NCI-H1105 (cell line): ENCODE results near the gene FCGR2B.
"Not testable (repeated sequence)": the region's sequence is repeated elsewhere in the genome, so short reads cannot be mapped to it uniquely, and the experiment has no call there.

ENCODE experiments used
- DNase-seq: peaks from one replicate; lab custom pipeline; 2025; lab: John Stamatoyannopoulos, UW

Gene FCGR2B

GRCh38 chr1:161662684-161663339 is at the start of gene FCGR2B:
Gene FCGR2B, plus strand, starts transcription at chr1:161663143. Its CDS starts 99 bp downstream, at chr1:161663242.
- not testable (repeated sequence) for DNase-seq

GRCh38 chr1:161616417-161616816 is 46.5 kb upstream of the FCGR2B start:
- not testable (repeated sequence) for DNase-seq

GRCh38 chr1:161618517-161618916 is 44.4 kb upstream of the FCGR2B start:
- not testable (repeated sequence) for DNase-seq

GRCh38 chr1:161620399-161620798 is 42.5 kb upstream of the FCGR2B start:
- DNase-seq: not testable (repeated sequence)

- peak; percentile 24 for DNase-seq
Observed at GRCh38 chr1:161621181-161622000, 41.6 kb upstream of the FCGR2B start.

GRCh38 chr1:161622054-161622453 is 40.9 kb upstream of the FCGR2B start:
- DNase-seq: not testable (repeated sequence)

- not testable (repeated sequence) for DNase-seq
Observed at GRCh38 chr1:161623401-161624051, 39.4 kb upstream of the FCGR2B start.

- not testable (repeated sequence) for DNase-seq
Observed at GRCh38 chr1:161624605-161625004, 38.3 kb upstream of the FCGR2B start.

- DNase-seq: not testable (repeated sequence)
Observed at GRCh38 chr1:161626445-161627146, 36.3 kb upstream of the FCGR2B start.

GRCh38 chr1:161630128-161630742 is 32.7 kb upstream of the FCGR2B start:
- not testable (repeated sequence) for DNase-seq

- no peak for DNase-seq
Observed at GRCh38 chr1:161631076-161631475, 31.9 kb upstream of the FCGR2B start, which contains the start of gene FCGR3B. Gene FCGR3B, minus strand, starts transcription at chr1:161631176. Its CDS starts 82 bp downstream, at chr1:161631094.

- not testable (repeated sequence) for DNase-seq
Observed at GRCh38 chr1:161634993-161635392, 27.9 kb upstream of the FCGR2B start.

GRCh38 chr1:161636189-161636782 is 26.7 kb upstream of the FCGR2B start:
- not testable (repeated sequence) for DNase-seq

- not testable (repeated sequence) for DNase-seq
Observed at GRCh38 chr1:161636976-161637375, 26.0 kb upstream of the FCGR2B start.

- not testable (repeated sequence) for DNase-seq
Observed at GRCh38 chr1:161638251-161638993, 24.5 kb upstream of the FCGR2B start.

GRCh38 chr1:161639203-161639602 is 23.7 kb upstream of the FCGR2B start:
- DNase-seq: not testable (repeated sequence)

- DNase-seq: not testable (repeated sequence)
Observed at GRCh38 chr1:161642697-161643096, 20.2 kb upstream of the FCGR2B start.

- DNase-seq: not testable (repeated sequence)
Observed at GRCh38 chr1:161643481-161644208, 19.3 kb upstream of the FCGR2B start.

GRCh38 chr1:161644855-161645254 is 18.1 kb upstream of the FCGR2B start:
- DNase-seq: not testable (repeated sequence)
